Neural cell (in vitro differentiated cells): ENCODE results near the gene POU6F2. TPM values are rescaled to one million over a fixed set of nuclear protein-coding genes. Genes with fewer than 3 reads are reported as not detected.

Experiments
- H2AFZ ChIP-seq: fragments of 200-600, 300-800 bp; sonication (generic), shearing (Covaris generic); 2 replicates; pipeline ENCODE4 v1.6.0; 2014; ENCODE audit warnings: low read depth, mild to moderate bottlenecking, antibody characterized with exemption, low read length, moderate library complexity
- H3F3A ChIP-seq: fragments of 200-600 bp; shearing (Covaris generic); 2 replicates; pipeline ENCODE4 v1.6.1; 2016; ENCODE audit warnings: mild to moderate bottlenecking, moderate library complexity, mixed read lengths, antibody characterized with exemption, low read length; ENCODE audit not compliant: insufficient read depth, poor library complexity, severe bottlenecking
- H3K27ac ChIP-seq: fragments of 200-600, 300-800 bp; sonication (generic), shearing (Covaris generic); 2 replicates; pipeline ENCODE4 v1.5.1; 2014; ENCODE audit warnings: mild to moderate bottlenecking, low read length, moderate library complexity
- H3K27me3 ChIP-seq: fragments of 300-800, 200-600 bp; sonication (generic), shearing (Covaris generic); 2 replicates; pipeline ENCODE4 v1.6.0; 2014; ENCODE audit warnings: mild to moderate bottlenecking, low read depth, low read length, moderate library complexity; ENCODE audit not compliant: insufficient read depth
- H3K36me3 ChIP-seq: fragments of 300-800, 200-600 bp; sonication (generic), shearing (Covaris generic); 2 replicates; pipeline ENCODE4 v1.5.1; 2014; ENCODE audit warnings: mild to moderate bottlenecking, antibody characterized with exemption, low read length, moderate library complexity; ENCODE audit not compliant: insufficient read depth
- H3K4me2 ChIP-seq: fragments of 300-800, 200-600 bp; sonication (generic), shearing (Covaris generic); 2 replicates; pipeline ENCODE4 v1.6.0; 2014; ENCODE audit warnings: mild to moderate bottlenecking, low read length
- H3K4me3 ChIP-seq: fragments of 300-800, 200-600 bp; sonication (generic), shearing (Covaris generic); 2 replicates; pipeline ENCODE4 v1.5.1; 2014; ENCODE audit warnings: mild to moderate bottlenecking, low read length, moderate library complexity
- H3K79me2 ChIP-seq: fragments of 200-600 bp; shearing (Covaris generic); replicated peaks from 2 replicates; pipeline ENCODE4 v1.6.0; 2014; ENCODE audit warnings: mild to moderate bottlenecking, low read length, moderate library complexity; ENCODE audit not compliant: insufficient read depth
- H3K9ac ChIP-seq: fragments of 300-800, 200-600 bp; sonication (generic), shearing (Covaris generic); 2 replicates; pipeline ENCODE4 v1.6.1; 2016; ENCODE audit warnings: mild to moderate bottlenecking, low read length, mixed read lengths
- H3K9me2 ChIP-seq: fragments of 200-600 bp; shearing (Covaris generic); 2 replicates; pipeline ENCODE4 v1.6.1; 2016; ENCODE audit warnings: mild to moderate bottlenecking, low read length, mixed read lengths; ENCODE audit not compliant: insufficient read depth
- H3K9me3 ChIP-seq: fragments of 200-600, 300-800 bp; sonication (generic), shearing (Covaris generic); 2 replicates; pipeline ENCODE4 v1.6.1; 2016; ENCODE audit warnings: mild to moderate bottlenecking, mixed run types, low read length, moderate library complexity, mixed read lengths
- H4K20me1 ChIP-seq: fragments of 200-600 bp; shearing (Covaris generic); 2 replicates; pipeline ENCODE4 v1.6.1; 2016; ENCODE audit warnings: mild to moderate bottlenecking, mixed run types; ENCODE audit not compliant: insufficient read depth
- CTCF ChIP-seq: fragments of 450-650 bp; IDR thresholded peaks from 2 replicates; pipeline ENCODE4 v1.5.1; 2014; ENCODE audit warnings: antibody characterized with exemption, mild to moderate bottlenecking, moderate library complexity; ENCODE audit not compliant: poor library complexity, severe bottlenecking
- EP300 ChIP-seq: fragments of 450-650 bp; conservative IDR thresholded peaks from 2 replicates; pipeline ENCODE4 v1.6.1; 2014; ENCODE audit warnings: antibody characterized with exemption, mild to moderate bottlenecking, moderate library complexity; ENCODE audit not compliant: poor library complexity, severe bottlenecking
- EZH2 ChIP-seq: fragments of 200-600, 300-800 bp; shearing (Covaris generic), sonication (generic); IDR thresholded peaks from 2 replicates; pipeline ENCODE4 v1.6.1; 2014; ENCODE audit warnings: antibody characterized with exemption, low read length, borderline replicate concordance, mild to moderate bottlenecking; ENCODE audit not compliant: insufficient read depth, poor library complexity, severe bottlenecking
- MXI1 ChIP-seq: fragments of 450-650 bp; conservative IDR thresholded peaks from 2 replicates; pipeline ENCODE4 v1.6.1; 2014; ENCODE audit warnings: antibody characterized with exemption, mild to moderate bottlenecking; ENCODE audit not compliant: poor library complexity, severe bottlenecking
- POLR2AphosphoS5 ChIP-seq: IDR thresholded peaks from 2 replicates; pipeline ENCODE4 v1.6.1; 2012
- RAD21 ChIP-seq: fragments of 450-650 bp; conservative IDR thresholded peaks from 2 replicates; pipeline ENCODE4 v1.6.1; 2014; ENCODE audit warnings: antibody characterized with exemption, mild to moderate bottlenecking, moderate library complexity
- SMC3 ChIP-seq: fragments of 450-650 bp; conservative IDR thresholded peaks from 2 replicates; pipeline ENCODE4 v1.6.1; 2014; ENCODE audit warnings: antibody characterized with exemption, mild to moderate bottlenecking, moderate library complexity; ENCODE audit not compliant: poor library complexity
- TAF1 ChIP-seq: IDR thresholded peaks from 2 replicates; pipeline ENCODE4 v1.6.1; 2012; ENCODE audit warnings: low read depth
- polyA plus RNA-seq: library from polyadenylated mRNA; depleted of rRNA; stranded (reverse); fragments of >200 nt; gene quantifications from 2 replicates; pipeline ENCODE4 v1.2.3, GENCODE V29; 2014
- TF ChIP-seq, protein P1 (sequence below): IDR thresholded peaks from 2 replicates; pipeline ENCODE4 v1.6.1; 2012; ENCODE audit warnings: borderline replicate concordance

POU6F2 gene
- polyA plus RNA-seq, 1 donor from 2014 or later: 2.8 TPM

GRCh38 chr7:39468808-39469374, 491.2 kb downstream of the POU6F2 start:
- Histone ChIP-seq H3K9me2 (no peaks in the 10 kb centered on the region), H3K4me3 (no peak overlapping the region), H2AFZ (no peak overlapping the region), H3K9ac (no peak overlapping the region), H4K20me1 (no peaks in the 10 kb centered on the region), H3K27ac (no peak overlapping the region), H3K27me3 (no peaks in the 10 kb centered on the region), H3F3A (no peaks in the 10 kb centered on the region), H3K9me3 (no peaks in the 10 kb centered on the region), H3K4me2 (no peak overlapping the region), H3K36me3 (no peaks in the 10 kb centered on the region), H3K79me2 (no peaks in the 10 kb centered on the region)
- no peak for TF ChIP-seq CTCF
- no peak for TF ChIP-seq EP300
- no peak for TF ChIP-seq TAF1
- no peak for TF ChIP-seq POLR2AphosphoS5
- TF ChIP-seq RAD21: no peak
- TF ChIP-seq MXI1: no peak
- TF ChIP-seq EZH2: no peak
- TF ChIP-seq SMC3: no peak
- TF ChIP-seq, protein P1, sequence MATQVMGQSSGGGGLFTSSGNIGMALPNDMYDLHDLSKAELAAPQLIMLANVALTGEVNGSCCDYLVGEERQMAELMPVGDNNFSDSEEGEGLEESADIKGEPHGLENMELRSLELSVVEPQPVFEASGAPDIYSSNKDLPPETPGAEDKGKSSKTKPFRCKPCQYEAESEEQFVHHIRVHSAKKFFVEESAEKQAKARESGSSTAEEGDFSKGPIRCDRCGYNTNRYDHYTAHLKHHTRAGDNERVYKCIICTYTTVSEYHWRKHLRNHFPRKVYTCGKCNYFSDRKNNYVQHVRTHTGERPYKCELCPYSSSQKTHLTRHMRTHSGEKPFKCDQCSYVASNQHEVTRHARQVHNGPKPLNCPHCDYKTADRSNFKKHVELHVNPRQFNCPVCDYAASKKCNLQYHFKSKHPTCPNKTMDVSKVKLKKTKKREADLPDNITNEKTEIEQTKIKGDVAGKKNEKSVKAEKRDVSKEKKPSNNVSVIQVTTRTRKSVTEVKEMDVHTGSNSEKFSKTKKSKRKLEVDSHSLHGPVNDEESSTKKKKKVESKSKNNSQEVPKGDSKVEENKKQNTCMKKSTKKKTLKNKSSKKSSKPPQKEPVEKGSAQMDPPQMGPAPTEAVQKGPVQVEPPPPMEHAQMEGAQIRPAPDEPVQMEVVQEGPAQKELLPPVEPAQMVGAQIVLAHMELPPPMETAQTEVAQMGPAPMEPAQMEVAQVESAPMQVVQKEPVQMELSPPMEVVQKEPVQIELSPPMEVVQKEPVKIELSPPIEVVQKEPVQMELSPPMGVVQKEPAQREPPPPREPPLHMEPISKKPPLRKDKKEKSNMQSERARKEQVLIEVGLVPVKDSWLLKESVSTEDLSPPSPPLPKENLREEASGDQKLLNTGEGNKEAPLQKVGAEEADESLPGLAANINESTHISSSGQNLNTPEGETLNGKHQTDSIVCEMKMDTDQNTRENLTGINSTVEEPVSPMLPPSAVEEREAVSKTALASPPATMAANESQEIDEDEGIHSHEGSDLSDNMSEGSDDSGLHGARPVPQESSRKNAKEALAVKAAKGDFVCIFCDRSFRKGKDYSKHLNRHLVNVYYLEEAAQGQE: no peak

DNA sequence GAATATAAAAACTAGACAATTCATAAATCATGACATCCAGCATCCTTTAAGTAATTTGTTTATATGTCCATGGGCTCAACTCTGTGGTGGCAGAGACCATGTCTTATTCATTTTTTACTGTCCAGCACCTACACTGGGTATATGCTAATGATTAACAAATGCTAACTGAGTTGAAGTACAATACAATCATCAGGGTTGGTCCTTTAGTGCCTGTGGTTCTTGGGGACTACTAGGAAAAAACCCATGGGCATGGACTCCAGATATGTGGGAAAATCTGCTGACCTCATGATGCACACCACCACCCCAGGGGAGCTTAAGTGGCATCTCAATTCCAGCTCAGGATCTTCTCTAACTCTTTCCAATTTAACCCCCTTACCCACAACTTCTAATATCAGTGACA, 503.2 kb downstream of the POU6F2 start:
- Histone ChIP-seq H3K9ac (no peak overlapping the region), H3K9me3 (no peaks in the 10 kb centered on the region), H3K4me3 (no peak overlapping the region), H4K20me1 (no peaks in the 10 kb centered on the region), H3K36me3 (no peaks in the 10 kb centered on the region), H3K79me2 (no peaks in the 10 kb centered on the region), H3K27ac (no peak overlapping the region), H2AFZ (no peak overlapping the region), H3K9me2 (no peaks in the 10 kb centered on the region), H3K4me2 (no peak overlapping the region), H3K27me3 (no peaks in the 10 kb centered on the region), H3F3A (no peaks in the 10 kb centered on the region)
- TF ChIP-seq CTCF (no peak), EP300 (no peak), POLR2AphosphoS5 (no peak), TAF1 (no peak), RAD21 (no peak), EZH2 (no peak), MXI1 (no peak), SMC3 (no peak)
- TF ChIP-seq, protein P1: no peak
